K562 (cell line): ENCODE data around the gene LAIR1. TPM values are rescaled to one million over a fixed set of nuclear protein-coding genes. Genes with fewer than 3 reads are reported as not detected.

Experiments
- ATAC-seq: fragments of 200-7000 bp; cut with Tn5 transposase; 3 replicates; pipeline ENCODE4 v1.9.1; 2020; ENCODE audit warnings: moderate library complexity
- BruUV-seq: library from RNA; stranded (reverse); fragments of 400-500 nt; replicated peaks from 2 replicates; lab custom pipeline; 2021; lab: Mats Ljungman, UMichigan
- CTCF ChIA-PET: fragments of 300-600 bp; formaldehyde crosslinking; extraction: SDS; loops from one replicate; lab custom pipeline; 2021; ENCODE audit warnings: low intra/inter-chr PET ratio; lab: Yijun Ruan, JAX
- POLR2A ChIA-PET: fragments of 300-600, 350-650 bp; sonication (Branson Sonifier 250); formaldehyde crosslinking; extraction: SDS; loops from one replicate; lab custom pipeline; 2021; ENCODE audit warnings: antibody characterized with exemption, inconsistent platforms; lab: Yijun Ruan, JAX
- DNase-seq, 4 experiments: peaks; one replicate each; pipeline versions ENCODE4 v3.0.0 to v3.0.0-alpha.2; 2011 to 2018; ENCODE audit warnings: low spot score in 3 of 4, mixed read lengths in 3 of 4; ENCODE audit errors: extremely low read depth in 1 of 4
- FAIRE-seq: peaks from 2 replicates; lab custom pipeline; 2011; peaks lifted over from hg19 to GRCh38; lab: Jason Lieb, UNC
- H2AFZ ChIP-seq: 2 replicates; pipeline ENCODE4 v1.6.0; 2011; ENCODE audit warnings: low read depth, low read length, control low read depth, inconsistent platforms
- H3K27ac ChIP-seq: fragments of 200-600 bp; 3 replicates; pipeline ENCODE4 v1.8.0; 2011; ENCODE audit warnings: low read depth, mild to moderate bottlenecking, control low read depth, inconsistent platforms, low read length, moderate library complexity, mixed read lengths; ENCODE audit errors: extremely low read depth
- H3K27me3 ChIP-seq, 2 experiments: fragments of 300-600 bp in 1 of 2; 2 replicates in 1 of 2; 3 replicates in 1 of 2; pipeline versions ENCODE4 v1.6.0 to v1.8.0; 2011; ENCODE audit warnings: inconsistent platforms in 2 of 2, low read length in 2 of 2, mild to moderate bottlenecking in 1 of 2, mixed read lengths in 1 of 2, moderate library complexity in 1 of 2; ENCODE audit not compliant: control insufficient read depth in 2 of 2, insufficient read depth in 2 of 2
- H3K36me3 ChIP-seq: fragments of 300-600 bp; 3 replicates; pipeline ENCODE4 v1.8.0; 2011; ENCODE audit warnings: mild to moderate bottlenecking, low read length, inconsistent platforms; ENCODE audit not compliant: control insufficient read depth, insufficient read depth
- H3K4me1 ChIP-seq, 2 experiments: fragments of 200-600 bp in 1 of 2; replicated peaks in 1 of 2; 2 replicates in 1 of 2; 3 replicates in 1 of 2; pipeline versions ENCODE4 v1.5.1 to v1.8.0; 2011; ENCODE audit warnings: inconsistent platforms in 2 of 2, low read length in 2 of 2, mild to moderate bottlenecking in 1 of 2, mixed read lengths in 1 of 2, moderate library complexity in 1 of 2; ENCODE audit not compliant: control insufficient read depth in 2 of 2, insufficient read depth in 2 of 2
- H3K4me2 ChIP-seq: 2 replicates; pipeline ENCODE4 v1.6.1; 2011; ENCODE audit warnings: low read length, control low read depth, inconsistent platforms, mixed read lengths; ENCODE audit not compliant: insufficient read depth
- H3K4me3 ChIP-seq: fragments of 200-600 bp; sonication (generic), shearing (Covaris generic); 2 replicates; pipeline ENCODE4 v1.5.1; 2016; ENCODE audit warnings: control low read depth, inconsistent platforms
- H3K79me2 ChIP-seq: fragments of 200-600 bp; 3 replicates; pipeline ENCODE4 v1.8.0; 2011; ENCODE audit warnings: low read length, inconsistent platforms; ENCODE audit not compliant: control insufficient read depth, insufficient read depth
- H3K9ac ChIP-seq, 2 experiments: 2 replicates each; pipeline versions ENCODE4 v1.6.0 to v1.6.1; 2011; ENCODE audit warnings: low read depth in 2 of 2, low read length in 2 of 2, control low read depth in 1 of 2, inconsistent platforms in 1 of 2, mild to moderate bottlenecking in 1 of 2, mixed read lengths in 1 of 2; ENCODE audit not compliant: insufficient read depth in 1 of 2
- H3K9me1 ChIP-seq: one replicate; pipeline ENCODE4 v1.6.0; 2011; ENCODE audit warnings: inconsistent platforms, mild to moderate bottlenecking, low read length, moderate library complexity; ENCODE audit not compliant: control insufficient read depth, insufficient read depth
- H3K9me3 ChIP-seq: replicated peaks from 2 replicates; pipeline ENCODE4 v1.5.1; 2011; ENCODE audit warnings: low read depth, low read length, inconsistent platforms; ENCODE audit not compliant: control insufficient read depth, insufficient read depth
- H4K20me1 ChIP-seq: replicated peaks from 2 replicates; pipeline ENCODE4 v1.6.1; 2011; ENCODE audit warnings: low read length, inconsistent platforms, mixed read lengths; ENCODE audit not compliant: control insufficient read depth, insufficient read depth
- CBFB ChIP-seq: sonication (generic); formaldehyde crosslinking; IDR thresholded peaks from 2 replicates; pipeline ENCODE4 v1.4.0; 2020; ENCODE audit warnings: mild to moderate bottlenecking, missing genetic modification reagents
- CBX8 ChIP-seq: fragments of 200-600 bp; sonication (generic); IDR thresholded peaks from 2 replicates; pipeline ENCODE4 v1.6.1; 2012; ENCODE audit warnings: borderline replicate concordance, mixed run types, low read depth, mild to moderate bottlenecking, moderate library complexity, mixed read lengths, low read length, control low read depth, inconsistent platforms; ENCODE audit not compliant: poor library complexity, severe bottlenecking; ENCODE audit errors: extremely low read depth
- PTTG1 ChIP-seq: fragments of 450-650 bp; IDR thresholded peaks from 2 replicates; pipeline ENCODE4 v1.6.1; 2016; ENCODE audit warnings: low read depth, mild to moderate bottlenecking, missing genetic modification characterization, missing compliant biosample characterization
- SMAD3 ChIP-seq: fragments of 450-650 bp; formaldehyde crosslinking; conservative IDR thresholded peaks from 2 replicates; pipeline ENCODE4 v1.4.0; 2020; ENCODE audit warnings: mild to moderate bottlenecking
- STAT5B ChIP-seq: fragments of 250-450 bp; sonication (Bioruptor Pico); IDR thresholded peaks from 2 replicates; pipeline ENCODE4 v1.8.0; 2021; ENCODE audit warnings: mild to moderate bottlenecking, inconsistent platforms
- ZC3H11A ChIP-seq: IDR thresholded peaks from 2 replicates; pipeline ENCODE4 v1.6.1; 2012; ENCODE audit warnings: low read depth, low read length, improper control_type of control experiment
- ZNF217 ChIP-seq: sonication (generic); formaldehyde crosslinking; IDR thresholded peaks from 2 replicates; pipeline ENCODE4 v1.8.0; 2022; ENCODE audit warnings: mild to moderate bottlenecking, missing genetic modification reagents
- ZNF318 ChIP-seq, 2 experiments: fragments of 450-650 bp; IDR thresholded peaks; 2 replicates each; pipeline ENCODE4 v1.6.1; 2016; ENCODE audit warnings: mild to moderate bottlenecking in 2 of 2, borderline replicate concordance in 1 of 2, low read depth in 1 of 2, moderate library complexity in 1 of 2
- WGBS: fragments of 100-300 bp; shearing (Covaris generic); methylation state at CpG from one replicate; pipeline ENCODE4 v1.1.6; 2016; ENCODE audit warnings: low coverage, mixed read lengths; ENCODE audit not compliant: insufficient coverage; ENCODE audit errors: missing lambda C conversion rate; 5-methylcytosine and 5-hydroxymethylcytosine counted together
- in situ Hi-C: fragments of 300-500 bp; cut with MboI; formaldehyde crosslinking; loops from 4 replicates; pipeline ENCODE4 v1.15.0; 2018; ENCODE audit warnings: inconsistent platforms, mixed read lengths
- intact Hi-C: fragments of 100-400 bp; cut with micrococcal nuclease; formaldehyde crosslinking; loops from 2 replicates; pipeline ENCODE4 v1.14.2; 2022
- polyA plus RNA-seq, 8 experiments: library from polyadenylated mRNA; depleted of rRNA in 4 of 8; stranded (reverse) in 5 of 8; unstranded in 3 of 8; fragments of >200 nt; fragmentation: Nextera tagmentation in 2 of 8; fragmentation: Illumina TruSeq in 1 of 8; extraction: Ambion mirVana in 2 of 8; extraction: Trizol in 1 of 8; gene quantifications; 2 replicates each; pipeline versions ENCODE4 v1.2.1 to v1.2.3, GENCODE V29; 2011 to 2014; ENCODE audit warnings: inconsistent platforms in 1 of 8, missing spikeins in 1 of 8
- total RNA-seq, 7 experiments: library from RNA; depleted of rRNA in 6 of 7; stranded (reverse); fragments of >200 nt in 6 of 7; fragmentation: Illumina TruSeq in 2 of 7; extraction: Trizol in 2 of 7; gene quantifications; 2 replicates each; pipeline versions ENCODE4 v1.2.1 to v1.2.3, GENCODE V29; 2011 to 2021; ENCODE audit warnings: low replicate concordance in 1 of 7
- TF ChIP-seq, protein P1 (sequence below): fragments of 450-650 bp; IDR thresholded peaks from 2 replicates; pipeline ENCODE4 v1.7.1; 2018; ENCODE audit warnings: mild to moderate bottlenecking, low read depth; ENCODE audit not compliant: partially characterized antibody

The LAIR1 gene
- total and polyA plus RNA-seq, 9 of the 15 experiments (the other 6 are each of a cell fraction or from before 2014, with no cell fraction given): 0.12 to 0.54 (median 0.24) TPM; not detected in 6

GRCh38 chr19:54324071-54324470, 40.7 kb downstream of the LAIR1 start:
- no peak overlapping the region for H2AFZ ChIP-seq
- POLR2A ChIA-PET: no interaction called here
- ATAC-seq: no peak
- intact Hi-C loops: loop anchor here (2.0 kb wide), 2 partner anchors 31 to 67 kb away; no protein-coding TSS in a partner anchor
- H3K27me3 ChIP-seq: peaks cover 10 to 15% of the 10 kb centered on the region in 2 experiments
- FAIRE-seq: no peak
- in situ Hi-C loops: no loop called here
- H3K4me1 ChIP-seq: no peaks in the 10 kb centered on the region
- BruUV-seq: no TSS peak
- peak in 2 of 4 experiments; percentile 36 to 37 for DNase-seq
- H3K4me3 ChIP-seq: no peak overlapping the region
- no peak overlapping the region for H3K27ac ChIP-seq
- H3K4me2 ChIP-seq: no peak overlapping the region
- no peaks in the 10 kb centered on the region for H3K9me3 ChIP-seq
- H3K9me1 ChIP-seq: no peaks in the 10 kb centered on the region
- no peaks in the 10 kb centered on the region for H3K79me2 ChIP-seq
- 0% methylated on average over 3 of the region's 3 CpGs for WGBS
- no peaks in the 10 kb centered on the region for H3K36me3 ChIP-seq
- H4K20me1 ChIP-seq: no peaks in the 10 kb centered on the region
- no peak overlapping the region for H3K9ac ChIP-seq
- CTCF ChIA-PET: interaction anchor here (0.6 kb wide), 1 partner anchor 532 kb away, joined by 4 read pairs; no protein-coding TSS in a partner anchor
- TF ChIP-seq CBFB (CRISPR knock-in tag) (no peak), ZC3H11A (no peak), PTTG1 (tag) (no peak), ZNF217 (CRISPR knock-in tag) (no peak), CBX8 (no peak), ZNF318 (IDR thresholded peaks at IDR 0.05; ENCODE audit: borderline replicate concordance in 1 of 2, low read depth in 1 of 2) (no peak), STAT5B (CRISPR knock-in tag) (no peak), SMAD3 (CRISPR knock-in tag) (no peak)
- TF ChIP-seq, protein P1, sequence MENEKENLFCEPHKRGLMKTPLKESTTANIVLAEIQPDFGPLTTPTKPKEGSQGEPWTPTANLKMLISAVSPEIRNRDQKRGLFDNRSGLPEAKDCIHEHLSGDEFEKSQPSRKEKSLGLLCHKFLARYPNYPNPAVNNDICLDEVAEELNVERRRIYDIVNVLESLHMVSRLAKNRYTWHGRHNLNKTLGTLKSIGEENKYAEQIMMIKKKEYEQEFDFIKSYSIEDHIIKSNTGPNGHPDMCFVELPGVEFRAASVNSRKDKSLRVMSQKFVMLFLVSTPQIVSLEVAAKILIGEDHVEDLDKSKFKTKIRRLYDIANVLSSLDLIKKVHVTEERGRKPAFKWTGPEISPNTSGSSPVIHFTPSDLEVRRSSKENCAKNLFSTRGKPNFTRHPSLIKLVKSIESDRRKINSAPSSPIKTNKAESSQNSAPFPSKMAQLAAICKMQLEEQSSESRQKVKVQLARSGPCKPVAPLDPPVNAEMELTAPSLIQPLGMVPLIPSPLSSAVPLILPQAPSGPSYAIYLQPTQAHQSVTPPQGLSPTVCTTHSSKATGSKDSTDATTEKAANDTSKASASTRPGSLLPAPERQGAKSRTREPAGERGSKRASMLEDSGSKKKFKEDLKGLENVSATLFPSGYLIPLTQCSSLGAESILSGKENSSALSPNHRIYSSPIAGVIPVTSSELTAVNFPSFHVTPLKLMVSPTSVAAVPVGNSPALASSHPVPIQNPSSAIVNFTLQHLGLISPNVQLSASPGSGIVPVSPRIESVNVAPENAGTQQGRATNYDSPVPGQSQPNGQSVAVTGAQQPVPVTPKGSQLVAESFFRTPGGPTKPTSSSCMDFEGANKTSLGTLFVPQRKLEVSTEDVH: no peak
